CD4-positive, alpha-beta T cell (primary cell): Measurements from ENCODE around the gene ZNF74. TPM values are rescaled to one million over a fixed set of nuclear protein-coding genes. Genes with fewer than 3 reads are reported as not detected.

ENCODE experiments used
- ATAC-seq: fragments of 200-7000 bp; cut with Tn5 transposase; one replicate; pipeline ENCODE4 v1.10.0; 2022; ENCODE audit warnings: mild to moderate bottlenecking; ENCODE audit not compliant: poor library complexity
- CTCF ChIA-PET: fragments of 350-600 bp; sonication (Branson Sonifier 250); formaldehyde crosslinking; loops from one replicate; lab custom pipeline; 2021; ENCODE audit warnings: antibody characterized with exemption, inconsistent platforms; lab: Charles Lee
- POLR2A ChIA-PET: fragments of 350-600 bp; sonication (Branson Sonifier 250); formaldehyde crosslinking; loops from one replicate; lab custom pipeline; 2021; ENCODE audit warnings: antibody characterized with exemption, inconsistent platforms; lab: Charles Lee
- DNase-seq, 14 experiments: peaks; one replicate each; pipeline ENCODE4 v3.0.0-alpha.2; 2013 to 2020; ENCODE audit warnings: mixed read lengths in 2 of 14
- H3K27ac ChIP-seq, 2 donors: one replicate each; pipeline versions ENCODE4 v1.5.1 to v1.7.0; 2013; ENCODE audit warnings: low read length in 2 of 2, low read depth in 1 of 2, mild to moderate bottlenecking in 1 of 2
- H3K27me3 ChIP-seq, 2 experiments: 1 replicate in 1 of 2; 2 replicates in 1 of 2; pipeline versions ENCODE4 v1.6.1 to v1.7.0; 2013; ENCODE audit warnings: low read length in 2 of 2, control low read depth in 1 of 2, mild to moderate bottlenecking in 1 of 2, moderate library complexity in 1 of 2; ENCODE audit not compliant: insufficient read depth in 2 of 2, control insufficient read depth in 1 of 2
- H3K36me3 ChIP-seq: one replicate; pipeline ENCODE4 v1.6.1; 2013; ENCODE audit warnings: low read length, control low read depth; ENCODE audit not compliant: insufficient read depth
- H3K4me1 ChIP-seq: one replicate; pipeline ENCODE4 v1.6.1; 2013; ENCODE audit warnings: low read length, control low read depth; ENCODE audit not compliant: insufficient read depth
- H3K4me3 ChIP-seq: one replicate; pipeline ENCODE4 v1.5.1; 2013; ENCODE audit warnings: mild to moderate bottlenecking, low read length, moderate library complexity
- H3K9me3 ChIP-seq, 2 experiments: 1 replicate in 1 of 2; 2 replicates in 1 of 2; pipeline versions ENCODE4 v1.6.1 to v1.7.0; 2013; ENCODE audit warnings: low read length in 2 of 2, mild to moderate bottlenecking in 2 of 2, control low read depth in 1 of 2, moderate library complexity in 1 of 2; ENCODE audit not compliant: control insufficient read depth in 1 of 2, insufficient read depth in 1 of 2
- H3K27ac Mint-ChIP-seq: one replicate; pipeline ENCODE4 v1.8.0; 2020; ENCODE audit warnings: mixed read lengths
- H3K27me3 Mint-ChIP-seq: one replicate; pipeline ENCODE4 v1.8.0; 2021; ENCODE audit warnings: mixed read lengths
- H3K36me3 Mint-ChIP-seq: one replicate; pipeline ENCODE4 v1.8.0; 2021; ENCODE audit warnings: low read depth, mixed read lengths
- H3K4me1 Mint-ChIP-seq: one replicate; pipeline ENCODE4 v1.8.0; 2021; ENCODE audit warnings: low read depth, mixed read lengths
- H3K4me3 Mint-ChIP-seq: one replicate; pipeline ENCODE4 v1.8.0; 2020; ENCODE audit warnings: mild to moderate bottlenecking, mixed read lengths
- H3K9me3 Mint-ChIP-seq: one replicate; pipeline ENCODE4 v1.8.0; 2020; ENCODE audit warnings: mixed read lengths
- intact Hi-C, 2 experiments: fragments of 100-400 bp; cut with DNase I in 1 of 2; cut with micrococcal nuclease in 1 of 2; formaldehyde crosslinking; loops; one replicate each; pipeline versions ENCODE4 v1.15.1 to v1.9.0; 2023 to 2025; cut with DNase I, micrococcal nuclease
- total RNA-seq, 174 experiments: library from RNA in 2 of 174; stranded (reverse) in 2 of 174; gene quantifications; one replicate each; pipeline ENCODE4 v1.2.3 and lab custom pipeline; 2021 to 2026
- TF ChIP-seq, protein P1 (sequence below): fragments of 200-600 bp; IDR thresholded peaks from one replicate; pipeline ENCODE4 v1.8.0; 2022; ENCODE audit warnings: antibody characterized with exemption, mild to moderate bottlenecking

ZNF74 gene
- total RNA-seq, 2 experiments from 2014 or later = 1.7 to 2.3 TPM

DNA sequence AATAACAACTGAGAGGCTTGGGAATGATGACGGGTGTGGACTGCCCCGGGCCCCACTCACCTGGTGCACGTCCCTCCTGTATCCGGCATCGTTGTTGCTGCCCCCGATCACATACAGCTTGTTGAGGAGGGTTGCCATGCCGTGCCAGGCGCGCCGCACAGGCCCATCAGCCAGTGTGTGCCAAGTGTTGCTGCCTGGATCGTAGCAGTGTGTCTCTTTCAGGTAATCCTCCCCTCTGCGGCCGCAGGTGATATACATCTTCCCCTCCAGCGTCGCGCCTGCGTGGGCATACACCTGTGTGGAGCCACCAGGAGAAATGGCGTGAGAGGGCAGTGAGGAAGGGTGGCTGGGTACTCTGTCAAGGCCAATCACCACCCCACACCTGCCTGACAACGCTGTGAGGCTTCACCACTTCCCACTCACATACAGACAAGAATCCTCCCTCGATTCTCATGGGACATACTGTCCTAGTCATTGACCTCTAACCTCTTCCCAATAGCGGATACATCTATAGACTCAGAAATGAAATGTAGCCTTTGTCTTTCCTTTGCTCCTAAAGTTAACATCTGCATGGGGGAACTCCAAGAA, 52.5 kb downstream of the ZNF74 start:
- H3K36me3 Mint-ChIP-seq = peaks cover 51% of the 10 kb centered on the region
- Histone ChIP-seq H3K27me3 (no peaks in the 10 kb centered on the region), H3K9me3 (no peaks in the 10 kb centered on the region), H3K36me3 (peaks cover 39% of the 10 kb centered on the region), H3K4me3 (no peak overlapping the region), H3K27ac (no peak overlapping the region), H3K4me1 (no peaks in the 10 kb centered on the region)
- ATAC-seq = no peak
- CTCF ChIA-PET = no interaction called here
- no peak overlapping the region for H3K4me3 Mint-ChIP-seq
- POLR2A ChIA-PET = no interaction called here
- H3K27me3 Mint-ChIP-seq = no peaks in the 10 kb centered on the region
- H3K9me3 Mint-ChIP-seq = no peaks in the 10 kb centered on the region
- TF ChIP-seq, protein P1, sequence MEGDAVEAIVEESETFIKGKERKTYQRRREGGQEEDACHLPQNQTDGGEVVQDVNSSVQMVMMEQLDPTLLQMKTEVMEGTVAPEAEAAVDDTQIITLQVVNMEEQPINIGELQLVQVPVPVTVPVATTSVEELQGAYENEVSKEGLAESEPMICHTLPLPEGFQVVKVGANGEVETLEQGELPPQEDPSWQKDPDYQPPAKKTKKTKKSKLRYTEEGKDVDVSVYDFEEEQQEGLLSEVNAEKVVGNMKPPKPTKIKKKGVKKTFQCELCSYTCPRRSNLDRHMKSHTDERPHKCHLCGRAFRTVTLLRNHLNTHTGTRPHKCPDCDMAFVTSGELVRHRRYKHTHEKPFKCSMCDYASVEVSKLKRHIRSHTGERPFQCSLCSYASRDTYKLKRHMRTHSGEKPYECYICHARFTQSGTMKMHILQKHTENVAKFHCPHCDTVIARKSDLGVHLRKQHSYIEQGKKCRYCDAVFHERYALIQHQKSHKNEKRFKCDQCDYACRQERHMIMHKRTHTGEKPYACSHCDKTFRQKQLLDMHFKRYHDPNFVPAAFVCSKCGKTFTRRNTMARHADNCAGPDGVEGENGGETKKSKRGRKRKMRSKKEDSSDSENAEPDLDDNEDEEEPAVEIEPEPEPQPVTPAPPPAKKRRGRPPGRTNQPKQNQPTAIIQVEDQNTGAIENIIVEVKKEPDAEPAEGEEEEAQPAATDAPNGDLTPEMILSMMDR = no peak
- no peaks in the 10 kb centered on the region for H3K4me1 Mint-ChIP-seq
- H3K27ac Mint-ChIP-seq = no peak overlapping the region
- no peak for DNase-seq
- intact Hi-C loops = no loop called here

DNA sequence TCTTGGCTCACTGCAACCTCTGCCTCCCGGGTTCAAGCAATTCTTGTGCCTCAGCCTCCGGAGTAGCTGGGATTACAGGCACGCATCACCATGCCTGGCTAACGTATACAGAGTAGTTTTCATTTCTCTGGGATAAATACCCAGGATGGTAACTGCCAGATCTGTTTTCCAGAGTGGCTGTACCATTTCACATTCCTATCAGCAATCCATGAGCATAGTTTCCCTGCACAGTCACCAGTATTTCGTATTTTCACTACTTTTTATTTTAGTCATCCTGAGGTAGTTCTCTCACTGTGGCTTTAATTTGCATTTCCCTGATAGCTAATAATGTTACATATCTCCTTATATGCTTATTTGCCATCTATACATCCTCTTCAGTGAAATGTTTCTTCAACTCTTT, 54.7 kb downstream of the ZNF74 start:
- CTCF ChIA-PET = interaction anchor here (1.0 kb wide), 1 partner anchor 31 kb away, joined by 4 read pairs; no protein-coding TSS in a partner anchor
- Mint-ChIP-seq H3K9me3 (no peaks in the 10 kb centered on the region), H3K4me1 (no peaks in the 10 kb centered on the region), H3K4me3 (no peak overlapping the region), H3K27me3 (no peaks in the 10 kb centered on the region), H3K36me3 (peaks cover 58% of the 10 kb centered on the region), H3K27ac (no peak overlapping the region)
- Histone ChIP-seq H3K27me3 (no peaks in the 10 kb centered on the region), H3K36me3 (peaks cover 24% of the 10 kb centered on the region), H3K27ac (no peak overlapping the region), H3K4me3 (no peak overlapping the region), H3K4me1 (no peaks in the 10 kb centered on the region), H3K9me3 (no peaks in the 10 kb centered on the region)
- TF ChIP-seq, protein P1 = no peak
- POLR2A ChIA-PET = interaction anchor here (1.1 kb wide), 1 partner anchor 19 kb away, joined by 3 read pairs; no protein-coding TSS in a partner anchor
- ATAC-seq (no peak), DNase-seq (no peak)
- intact Hi-C loops = no loop called here

DNA sequence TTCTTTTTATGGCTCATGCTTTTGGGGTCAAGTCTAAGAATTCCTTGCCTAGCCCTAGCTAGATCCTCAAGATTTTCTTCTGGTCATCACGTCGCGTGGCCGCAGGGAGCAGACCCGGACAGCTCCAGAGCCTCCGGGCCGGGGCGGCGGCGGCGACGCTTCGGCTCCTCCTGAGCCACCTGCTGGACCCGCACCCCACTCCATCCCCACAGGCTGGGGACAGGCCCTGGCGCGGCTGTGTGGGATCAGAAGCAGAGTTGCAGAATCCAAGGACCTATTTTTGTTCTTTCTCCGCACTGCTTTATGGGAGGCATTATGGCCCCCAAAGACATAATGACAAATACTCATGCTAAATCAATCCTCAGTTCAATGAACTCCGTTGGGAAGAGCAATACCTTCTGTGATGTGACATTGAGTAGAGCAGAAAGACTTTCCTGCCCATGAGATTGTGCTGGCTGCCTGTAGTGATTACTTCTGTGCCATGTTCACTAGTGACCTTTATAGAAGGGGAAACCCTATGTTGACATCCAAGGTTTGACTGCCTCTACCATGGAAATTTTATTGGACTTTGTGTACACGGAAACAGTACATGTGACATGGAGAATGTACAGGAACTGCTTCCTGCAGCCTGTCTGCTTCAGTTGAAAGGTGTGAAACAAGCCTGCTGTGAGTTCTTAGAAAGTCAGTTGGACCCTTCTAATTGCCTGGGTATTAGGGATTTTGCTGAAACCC, 56.0 kb downstream of the ZNF74 start:
- ChIA-PET CTCF (no interaction called here), POLR2A (no interaction called here)
- no peak overlapping the region for H3K27ac Mint-ChIP-seq
- Histone ChIP-seq H3K9me3 (no peaks in the 10 kb centered on the region), H3K36me3 (peaks cover 12% of the 10 kb centered on the region), H3K4me1 (no peaks in the 10 kb centered on the region), H3K27me3 (no peaks in the 10 kb centered on the region), H3K27ac (no peak overlapping the region), H3K4me3 (no peak overlapping the region)
- H3K4me3 Mint-ChIP-seq = no peak overlapping the region
- ATAC-seq (no peak), DNase-seq (no peak)
- TF ChIP-seq, protein P1 = no peak
- no peaks in the 10 kb centered on the region for H3K4me1 Mint-ChIP-seq
- no peaks in the 10 kb centered on the region for H3K27me3 Mint-ChIP-seq
- no peaks in the 10 kb centered on the region for H3K9me3 Mint-ChIP-seq
- peaks cover 53% of the 10 kb centered on the region for H3K36me3 Mint-ChIP-seq
- intact Hi-C loops = loop anchor here in 1 of 2 experiments (10.0 kb wide), 1 partner anchor 105 kb away; no protein-coding TSS in a partner anchor
